Endothelial cell of umbilical vein (primary cell): ENCODE data around the gene CYP2E1. TPM values are rescaled to one million over a fixed set of nuclear protein-coding genes. Genes with fewer than 3 reads are reported as not detected.

ENCODE experiments used
- BruUV-seq: library from RNA; stranded (reverse); fragments of 400-500 nt; replicated peaks from 2 replicates; lab custom pipeline; 2021; lab: Mats Ljungman, UMichigan
- CTCF ChIA-PET: fragments of 300-600, 350-600 bp; sonication (Branson Sonifier 250); formaldehyde crosslinking; loops from one replicate; lab custom pipeline; 2021; ENCODE audit warnings: antibody characterized with exemption, inconsistent platforms; lab: Charles Lee
- POLR2A ChIA-PET: fragments of 300-600, 350-600 bp; sonication (Branson Sonifier 250); formaldehyde crosslinking; loops from one replicate; lab custom pipeline; 2021; ENCODE audit warnings: antibody characterized with exemption, inconsistent platforms; lab: Charles Lee
- DNase-seq: peaks from one replicate; pipeline ENCODE4 v3.0.0-alpha.2; 2011; ENCODE audit warnings: low read depth, low spot score
- FAIRE-seq: peaks from 2 replicates; lab custom pipeline; 2011; peaks lifted over from hg19 to GRCh38; lab: Jason Lieb, UNC
- H2AFZ ChIP-seq: 2 replicates; pipeline ENCODE4 v1.6.0; 2012; ENCODE audit warnings: low read depth, low read length, control low read depth, inconsistent platforms
- H3K27ac ChIP-seq: 2 replicates; pipeline ENCODE4 v1.5.1; 2011; ENCODE audit warnings: low read depth, mild to moderate bottlenecking, control low read depth, low read length, moderate library complexity; ENCODE audit not compliant: insufficient read depth
- H3K27me3 ChIP-seq, 2 experiments: 2 replicates each; pipeline versions ENCODE4 v1.6.0 to v1.6.1; 2011; ENCODE audit warnings: low read length in 2 of 2, mixed read lengths in 1 of 2; ENCODE audit not compliant: control insufficient read depth in 2 of 2, insufficient read depth in 2 of 2
- H3K36me3 ChIP-seq, 2 experiments: 2 replicates in 1 of 2; 3 replicates in 1 of 2; pipeline ENCODE4 v1.5.1; 2011; ENCODE audit warnings: low read length in 2 of 2, mild to moderate bottlenecking in 1 of 2, moderate library complexity in 1 of 2; ENCODE audit not compliant: control insufficient read depth in 2 of 2, insufficient read depth in 2 of 2; ENCODE audit errors: extremely low read depth in 1 of 2
- H3K4me1 ChIP-seq: 3 replicates; pipeline ENCODE4 v1.5.1; 2011; ENCODE audit warnings: mild to moderate bottlenecking, low read length; ENCODE audit not compliant: control insufficient read depth, insufficient read depth; ENCODE audit errors: extremely low read depth
- H3K4me2 ChIP-seq: 2 replicates; pipeline ENCODE4 v1.6.1; 2011; ENCODE audit warnings: low read length, control low read depth, mixed read lengths; ENCODE audit not compliant: insufficient read depth
- H3K4me3 ChIP-seq, 3 experiments: fragments of 200-600 bp in 1 of 3; sonication (generic), shearing (Covaris generic) in 1 of 3; replicated peaks in 1 of 3; 2 replicates each; pipeline ENCODE4 v1.5.1; 2011 to 2016; ENCODE audit warnings: control low read depth in 3 of 3, low read length in 3 of 3, mild to moderate bottlenecking in 2 of 3, inconsistent platforms in 1 of 3, low read depth in 1 of 3, moderate library complexity in 1 of 3; ENCODE audit not compliant: insufficient read depth in 1 of 3
- H3K79me2 ChIP-seq: 2 replicates; pipeline ENCODE4 v1.6.0; 2012; ENCODE audit warnings: low read length, inconsistent platforms; ENCODE audit not compliant: control insufficient read depth, insufficient read depth
- H3K9ac ChIP-seq: replicated peaks from 2 replicates; pipeline ENCODE3; 2011; ENCODE audit warnings: low read length, control low read depth; ENCODE audit not compliant: insufficient read depth; ENCODE audit errors: extremely low read depth
- H3K9me1 ChIP-seq: replicated peaks from 3 replicates; pipeline ENCODE4 v1.6.0; 2011; ENCODE audit warnings: mild to moderate bottlenecking, low read length; ENCODE audit not compliant: control insufficient read depth, insufficient read depth; ENCODE audit errors: extremely low read depth
- H3K9me3 ChIP-seq: replicated peaks from 2 replicates; pipeline ENCODE4 v1.5.1; 2012; ENCODE audit warnings: low read length, inconsistent platforms; ENCODE audit not compliant: control insufficient read depth, insufficient read depth
- H4K20me1 ChIP-seq: replicated peaks from 2 replicates; pipeline ENCODE3; 2011; ENCODE audit warnings: mild to moderate bottlenecking, low read length; ENCODE audit not compliant: control insufficient read depth, insufficient read depth; ENCODE audit errors: extremely low read depth
- EZH2 ChIP-seq: IDR thresholded peaks from 2 replicates; pipeline ENCODE4 v1.6.1; 2012; ENCODE audit warnings: borderline replicate concordance, low read depth, mild to moderate bottlenecking, moderate library complexity, low read length, inconsistent platforms; ENCODE audit not compliant: severe bottlenecking
- JUN ChIP-seq: IDR thresholded peaks from 2 replicates; pipeline ENCODE4 v1.6.1; 2011; ENCODE audit warnings: borderline replicate concordance, low read depth; ENCODE audit not compliant: insufficient read length, insufficient read depth
- MAX ChIP-seq: IDR thresholded peaks from 2 replicates; pipeline ENCODE4 v1.6.1; 2011; ENCODE audit not compliant: insufficient read depth, insufficient read length
- MYC ChIP-seq: IDR thresholded peaks from one replicate; pipeline ENCODE4 v1.6.1; 2011; ENCODE audit warnings: mild to moderate bottlenecking, low read depth, low read length
- POLR2A ChIP-seq: IDR thresholded peaks from 2 replicates; pipeline ENCODE4 v1.6.1; 2012; ENCODE audit warnings: low read depth, mild to moderate bottlenecking, control low read depth, low read length
- POLR2AphosphoS5 ChIP-seq: IDR thresholded peaks from 2 replicates; pipeline ENCODE4 v1.6.1; 2012; ENCODE audit warnings: low read depth, mild to moderate bottlenecking, control low read depth, low read length, moderate library complexity; ENCODE audit not compliant: insufficient read depth
- dilution Hi-C: fragments of 300-500 bp; cut with MboI; formaldehyde crosslinking; loops from one replicate; pipeline ENCODE4 v1.15.0; 2019; ENCODE audit warnings: low sequenced_read_pairs; ENCODE audit not compliant: extremely low pct_ligation_motif_present
- intact Hi-C: fragments of 100-400 bp; cut with micrococcal nuclease; formaldehyde crosslinking; loops from one replicate; pipeline ENCODE4 v1.10.0; 2022
- polyA plus RNA-seq, 4 experiments: library from polyadenylated mRNA; depleted of rRNA in 3 of 4; stranded (reverse) in 3 of 4; unstranded in 1 of 4; fragments of >200 nt; gene quantifications; 2 replicates each; pipeline versions ENCODE4 v1.2.1 to v1.2.3, GENCODE V29; 2011 to 2012; ENCODE audit warnings: missing spikeins in 1 of 4
- total RNA-seq: library from RNA; stranded (reverse); gene quantifications from 2 replicates; pipeline ENCODE4 v1.2.3, GENCODE V29; 2021
- TF ChIP-seq, protein P1 (sequence below), 2 donors: IDR thresholded peaks; 1 replicate in 1 of 2; 2 replicates in 1 of 2; pipeline ENCODE4 v1.5.1; 2011; ENCODE audit warnings: low read length in 2 of 2, mild to moderate bottlenecking in 2 of 2, moderate library complexity in 2 of 2, control low read depth in 1 of 2, inconsistent platforms in 1 of 2, low read depth in 1 of 2; ENCODE audit not compliant: insufficient read depth in 1 of 2; ENCODE audit errors: extremely low read depth in 1 of 2

CYP2E1 gene
- total and polyA plus RNA-seq, 2 donors (not counting 3 experiments of a cell fraction or from before 2014, with no cell fraction given), result 0.08 TPM; not detected in 1

GRCh38 chr10:133530506-133530905 is 3.3 kb downstream of the CYP2E1 start:
- Histone ChIP-seq H2AFZ (no peak overlapping the region), H3K27me3 (peaks cover 14 to 15% of the 10 kb centered on the region in 2 experiments), H3K9ac (no peak overlapping the region), H3K4me1 (no peaks in the 10 kb centered on the region), H3K79me2 (no peaks in the 10 kb centered on the region), H3K9me3 (peaks cover 2% of the 10 kb centered on the region), H3K9me1 (no peaks in the 10 kb centered on the region), H4K20me1 (no peaks in the 10 kb centered on the region), H3K4me3 (no peak overlapping the region), H3K27ac (no peak overlapping the region), H3K4me2 (no peak overlapping the region), H3K36me3 (no peaks in the 10 kb centered on the region)
- DNase-seq (no peak), FAIRE-seq (no peak)
- no TSS peak for BruUV-seq
- TF ChIP-seq POLR2AphosphoS5, result no peak
- dilution Hi-C loops (no loop called here), intact Hi-C loops (no loop called here)
- ChIA-PET CTCF (no interaction called here), POLR2A (no interaction called here)

DNA sequence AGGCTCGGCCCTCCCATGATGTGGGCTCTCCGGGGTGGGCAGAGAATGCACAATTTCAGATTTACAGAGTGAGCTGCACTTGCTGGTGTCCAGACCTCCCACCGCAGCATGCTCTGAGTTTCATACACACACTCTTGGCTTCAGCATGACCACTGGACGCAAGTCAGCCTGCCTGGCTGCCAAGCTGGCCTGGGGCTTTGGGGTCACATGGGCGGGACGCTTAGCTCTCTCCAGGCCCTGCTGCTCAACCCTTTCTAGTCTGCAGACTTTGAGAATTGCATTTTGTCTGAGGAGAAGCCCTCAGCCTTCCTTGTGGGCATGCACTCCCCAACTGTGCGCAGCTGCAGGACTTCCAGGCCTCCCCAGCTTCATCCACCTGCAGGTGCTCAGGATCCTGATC is 5.7 kb downstream of the CYP2E1 start:
- H2AFZ ChIP-seq, result no peak overlapping the region
- H3K27ac ChIP-seq, result no peak overlapping the region
- H4K20me1 ChIP-seq, result no peaks in the 10 kb centered on the region
- DNase-seq (no peak), FAIRE-seq (no peak)
- no peak overlapping the region for H3K4me2 ChIP-seq
- no peaks in the 10 kb centered on the region for H3K9me1 ChIP-seq
- peaks cover 2% of the 10 kb centered on the region for H3K9me3 ChIP-seq
- no peaks in the 10 kb centered on the region for H3K79me2 ChIP-seq
- CTCF ChIA-PET, result no interaction called here
- POLR2A ChIA-PET, result no interaction called here
- no peaks in the 10 kb centered on the region for H3K36me3 ChIP-seq
- intact Hi-C loops (no loop called here), dilution Hi-C loops (no loop called here)
- H3K9ac ChIP-seq, result no peak overlapping the region
- no TSS peak for BruUV-seq
- peaks cover 11% of the 10 kb centered on the region in 2 experiments for H3K27me3 ChIP-seq
- H3K4me3 ChIP-seq, result no peak overlapping the region
- H3K4me1 ChIP-seq, result no peaks in the 10 kb centered on the region
- TF ChIP-seq MYC, result no peak
- no peak for TF ChIP-seq EZH2
- no peak for TF ChIP-seq POLR2A
- TF ChIP-seq, protein P1, sequence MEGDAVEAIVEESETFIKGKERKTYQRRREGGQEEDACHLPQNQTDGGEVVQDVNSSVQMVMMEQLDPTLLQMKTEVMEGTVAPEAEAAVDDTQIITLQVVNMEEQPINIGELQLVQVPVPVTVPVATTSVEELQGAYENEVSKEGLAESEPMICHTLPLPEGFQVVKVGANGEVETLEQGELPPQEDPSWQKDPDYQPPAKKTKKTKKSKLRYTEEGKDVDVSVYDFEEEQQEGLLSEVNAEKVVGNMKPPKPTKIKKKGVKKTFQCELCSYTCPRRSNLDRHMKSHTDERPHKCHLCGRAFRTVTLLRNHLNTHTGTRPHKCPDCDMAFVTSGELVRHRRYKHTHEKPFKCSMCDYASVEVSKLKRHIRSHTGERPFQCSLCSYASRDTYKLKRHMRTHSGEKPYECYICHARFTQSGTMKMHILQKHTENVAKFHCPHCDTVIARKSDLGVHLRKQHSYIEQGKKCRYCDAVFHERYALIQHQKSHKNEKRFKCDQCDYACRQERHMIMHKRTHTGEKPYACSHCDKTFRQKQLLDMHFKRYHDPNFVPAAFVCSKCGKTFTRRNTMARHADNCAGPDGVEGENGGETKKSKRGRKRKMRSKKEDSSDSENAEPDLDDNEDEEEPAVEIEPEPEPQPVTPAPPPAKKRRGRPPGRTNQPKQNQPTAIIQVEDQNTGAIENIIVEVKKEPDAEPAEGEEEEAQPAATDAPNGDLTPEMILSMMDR (IDR thresholded peaks at IDR 0.05; ENCODE audit: extremely low read depth in 1 of 2, insufficient read depth in 1 of 2, low read depth in 1 of 2, low read length in 2 of 2), result no peak
- no peak for TF ChIP-seq POLR2AphosphoS5
- no peak for TF ChIP-seq JUN
- no peak for TF ChIP-seq MAX
